GM10248 (cell line): ENCODE measurements around the gene TMEM150B.

Experiments
- CTCF ChIA-PET: fragments of 300-600 bp; sonication (Branson Sonifier 250); formaldehyde crosslinking; extraction: SDS; loops from one replicate; lab custom pipeline; 2021; ENCODE audit warnings: antibody characterized with exemption; lab: Yijun Ruan, JAX
- POLR2A ChIA-PET: fragments of 350-650 bp; sonication (Branson Sonifier 250); formaldehyde crosslinking; extraction: SDS; loops from one replicate; lab custom pipeline; 2020; ENCODE audit warnings: antibody characterized with exemption; lab: Yijun Ruan, JAX
- DNase-seq: peaks from one replicate; pipeline ENCODE4 v3.0.0; 2012; ENCODE audit errors: extremely low spot score
- TF ChIP-seq, protein P1 (sequence below): IDR thresholded peaks from 2 replicates; pipeline ENCODE4 v1.5.1; 2012; ENCODE audit warnings: mild to moderate bottlenecking, low read depth; ENCODE audit errors: extremely low read depth, missing control alignments, control extremely low read depth

TMEM150B gene

DNA sequence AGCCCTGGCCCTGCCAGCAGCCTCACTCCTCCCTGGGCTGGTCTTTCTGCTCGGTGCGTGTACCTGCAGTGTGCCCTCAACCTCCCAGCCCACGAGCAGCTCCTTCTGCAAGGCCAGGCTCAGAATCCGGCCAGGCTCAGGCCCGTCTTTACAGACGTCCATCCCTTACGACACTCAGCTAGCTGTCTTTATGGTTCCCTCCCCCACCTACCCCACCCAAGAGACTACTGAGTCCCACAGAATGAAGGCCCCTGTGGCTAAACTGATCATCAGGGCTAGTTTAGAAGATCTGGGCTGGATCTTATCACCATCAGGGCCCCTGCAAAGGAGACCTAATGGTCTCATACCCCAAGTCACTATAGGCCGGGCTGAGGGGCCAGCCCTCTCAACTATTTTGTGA, 10.7 kb downstream of the TMEM150B start:
- POLR2A ChIA-PET = no interaction called here
- CTCF ChIA-PET = interaction anchor here (7.7 kb wide), 1 partner anchor 12 kb away, joined by 42 read pairs; no protein-coding TSS in a partner anchor
- no peak for DNase-seq
- TF ChIP-seq, protein P1, sequence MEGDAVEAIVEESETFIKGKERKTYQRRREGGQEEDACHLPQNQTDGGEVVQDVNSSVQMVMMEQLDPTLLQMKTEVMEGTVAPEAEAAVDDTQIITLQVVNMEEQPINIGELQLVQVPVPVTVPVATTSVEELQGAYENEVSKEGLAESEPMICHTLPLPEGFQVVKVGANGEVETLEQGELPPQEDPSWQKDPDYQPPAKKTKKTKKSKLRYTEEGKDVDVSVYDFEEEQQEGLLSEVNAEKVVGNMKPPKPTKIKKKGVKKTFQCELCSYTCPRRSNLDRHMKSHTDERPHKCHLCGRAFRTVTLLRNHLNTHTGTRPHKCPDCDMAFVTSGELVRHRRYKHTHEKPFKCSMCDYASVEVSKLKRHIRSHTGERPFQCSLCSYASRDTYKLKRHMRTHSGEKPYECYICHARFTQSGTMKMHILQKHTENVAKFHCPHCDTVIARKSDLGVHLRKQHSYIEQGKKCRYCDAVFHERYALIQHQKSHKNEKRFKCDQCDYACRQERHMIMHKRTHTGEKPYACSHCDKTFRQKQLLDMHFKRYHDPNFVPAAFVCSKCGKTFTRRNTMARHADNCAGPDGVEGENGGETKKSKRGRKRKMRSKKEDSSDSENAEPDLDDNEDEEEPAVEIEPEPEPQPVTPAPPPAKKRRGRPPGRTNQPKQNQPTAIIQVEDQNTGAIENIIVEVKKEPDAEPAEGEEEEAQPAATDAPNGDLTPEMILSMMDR = no peak

DNA sequence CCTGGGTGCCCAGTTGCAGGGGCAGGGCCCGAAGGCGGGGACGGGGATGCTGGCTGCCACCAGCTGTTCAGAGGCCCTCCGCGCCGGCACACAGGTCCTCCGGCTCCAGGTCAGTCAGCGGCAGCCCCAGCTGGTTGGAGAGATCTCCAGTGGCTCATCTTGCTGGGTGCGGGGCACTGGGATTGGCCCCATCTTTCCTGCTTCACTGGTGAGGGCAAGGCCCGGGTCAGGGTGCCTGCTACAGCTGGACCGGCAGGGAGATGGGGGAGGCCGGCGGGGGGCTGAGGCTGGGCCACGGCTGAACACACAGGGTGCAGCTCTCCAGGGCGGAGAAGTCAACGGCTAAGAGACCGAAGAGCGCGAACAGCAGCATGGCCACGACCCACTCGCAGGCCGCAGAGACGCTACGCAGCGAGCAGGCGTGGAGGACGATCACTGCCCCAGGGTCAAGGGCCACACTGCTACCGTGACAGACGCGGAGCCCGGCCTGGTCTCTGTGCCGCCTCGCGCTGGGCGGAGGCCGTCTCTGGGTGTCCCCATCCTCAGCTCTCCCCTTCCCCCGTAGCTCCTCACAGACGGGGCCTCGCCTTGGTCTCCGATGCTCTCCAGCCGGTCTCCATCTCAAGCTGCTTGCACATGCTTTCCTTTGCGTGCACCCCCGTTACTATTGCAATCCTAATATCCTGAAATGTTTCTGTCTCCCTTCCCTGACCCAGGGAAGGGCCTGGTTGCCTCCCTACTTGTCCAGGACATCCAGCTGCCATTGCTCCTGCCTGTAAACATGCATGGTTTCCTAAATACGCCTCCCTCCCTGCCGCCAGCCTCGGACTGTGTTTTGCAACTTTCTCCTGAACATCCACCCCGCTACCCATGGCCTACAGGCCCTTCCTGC, 12.3 kb downstream of the TMEM150B start:
- TF ChIP-seq, protein P1 = no peak
- CTCF ChIA-PET = interaction anchor here (7.7 kb wide), 1 partner anchor 11 kb away, joined by 42 read pairs; no protein-coding TSS in a partner anchor
- no peak for DNase-seq
- POLR2A ChIA-PET = interaction anchor here (0.6 kb wide), 1 partner anchor 92 kb away, joined by 3 read pairs; no protein-coding TSS in a partner anchor

DNA sequence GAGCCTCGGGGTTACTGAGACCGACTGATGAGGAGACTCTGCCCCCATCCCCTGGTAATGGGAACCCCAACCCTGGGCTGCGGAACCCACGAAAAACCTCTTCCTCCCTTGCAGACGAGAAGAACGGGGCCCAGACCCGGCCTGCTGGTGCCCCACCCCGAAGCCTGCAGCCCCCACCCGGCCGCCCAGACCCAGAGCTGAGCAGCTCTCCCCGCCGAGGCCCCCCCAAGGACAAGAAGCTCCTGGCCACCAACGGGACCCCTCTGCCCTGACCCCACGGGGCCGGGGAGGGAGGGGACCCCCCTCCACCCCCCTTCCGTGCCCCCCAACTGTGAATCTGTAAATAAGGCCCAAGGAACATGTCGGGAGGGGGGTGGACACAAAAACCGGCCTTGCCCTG, 13.3 kb downstream of the TMEM150B start:
- ChIA-PET CTCF (interaction anchor here (7.7 kb wide), 1 partner anchor 10 kb away, joined by 42 read pairs; no protein-coding TSS in a partner anchor), POLR2A (no interaction called here)
- DNase-seq = no peak
- TF ChIP-seq, protein P1 = no peak

DNA sequence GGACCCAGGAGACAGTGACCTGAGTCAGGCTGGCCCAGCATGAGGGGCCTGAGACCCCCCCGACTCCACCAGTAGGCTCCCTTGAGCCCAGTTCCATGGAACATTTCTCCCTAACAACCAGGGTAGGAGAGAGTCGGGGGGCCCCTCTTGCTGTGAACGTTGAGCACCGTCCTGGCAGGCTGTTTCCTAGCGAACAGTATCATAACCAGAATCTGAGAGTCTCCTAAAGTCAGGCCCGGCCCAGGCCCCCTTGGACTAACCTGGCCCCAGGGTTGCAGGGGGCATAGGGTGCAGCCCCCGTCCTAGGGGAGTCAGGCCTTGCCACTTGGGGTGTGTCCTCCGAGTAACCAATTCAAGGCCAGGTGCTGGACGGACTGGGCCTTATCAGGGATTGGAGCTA, 13.7 kb downstream of the TMEM150B start:
- no peak for DNase-seq
- CTCF ChIA-PET = interaction anchor here (7.7 kb wide), 1 partner anchor 9 kb away, joined by 42 read pairs; no protein-coding TSS in a partner anchor
- POLR2A ChIA-PET = no interaction called here
- TF ChIP-seq, protein P1 = no peak

DNA sequence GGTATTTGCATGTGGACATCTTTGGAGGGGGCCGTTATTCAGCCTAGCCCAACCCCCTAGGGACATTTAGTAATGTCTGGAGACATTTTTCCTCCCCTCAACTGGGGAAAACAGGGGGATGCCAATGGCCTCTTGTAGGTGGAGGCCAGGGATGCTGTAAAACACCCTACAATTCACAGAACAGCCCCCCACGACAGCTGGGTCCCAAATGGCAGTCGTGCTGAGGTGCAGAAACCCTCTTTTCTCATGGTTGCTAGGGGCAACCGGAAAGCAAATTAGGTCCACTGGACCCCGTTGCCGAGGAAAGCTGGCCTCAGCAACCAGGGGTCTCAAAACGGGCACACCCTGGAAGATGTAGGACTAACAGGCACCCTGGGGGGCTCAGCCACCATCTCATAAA, 14.6 kb downstream of the TMEM150B start:
- no peak for DNase-seq
- POLR2A ChIA-PET = no interaction called here
- TF ChIP-seq, protein P1 = no peak
- CTCF ChIA-PET = interaction anchor here (7.7 kb wide), 1 partner anchor 8 kb away, joined by 42 read pairs; no protein-coding TSS in a partner anchor

DNA sequence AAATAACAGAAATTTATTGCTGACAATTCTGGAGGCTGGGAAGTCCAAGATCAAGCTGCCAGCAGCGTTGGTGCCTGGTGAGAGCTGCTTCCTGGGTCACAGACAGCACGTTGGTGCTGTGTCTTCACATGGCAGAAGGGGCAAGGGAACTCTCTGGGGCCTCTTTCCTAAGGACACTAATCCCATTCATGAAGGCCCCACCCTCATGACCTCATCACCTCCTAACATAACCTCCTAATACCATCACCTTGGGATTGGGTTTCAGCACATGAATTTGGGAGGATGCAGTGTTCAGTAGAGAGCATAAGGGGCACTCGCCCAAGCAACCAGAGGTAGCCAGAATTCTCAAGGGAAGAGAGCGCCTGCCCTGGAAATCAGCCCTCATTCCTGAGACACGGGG, 15.7 kb downstream of the TMEM150B start:
- no peak for DNase-seq
- TF ChIP-seq, protein P1 = no peak
- ChIA-PET CTCF (interaction anchor here (7.7 kb wide), 1 partner anchor 7 kb away, joined by 42 read pairs; no protein-coding TSS in a partner anchor), POLR2A (no interaction called here)
